Nephron progenitor cell (in vitro differentiated cells): ENCODE results near the gene SYNPR.

Source experiments
- DNase-seq: peaks from one replicate; pipeline ENCODE4 v3.0.0; 2021
- H3K27ac Mint-ChIP-seq: 2 replicates; pipeline ENCODE4 v1.8.0; 2021; ENCODE audit warnings: mild to moderate bottlenecking, moderate library complexity, mixed read lengths
- H3K27me3 Mint-ChIP-seq: 2 replicates; pipeline ENCODE4 v1.8.0; 2021; ENCODE audit warnings: mild to moderate bottlenecking, low read depth, mixed read lengths; ENCODE audit not compliant: poor library complexity
- H3K36me3 Mint-ChIP-seq: 2 replicates; pipeline ENCODE4 v1.8.0; 2021; ENCODE audit warnings: low read depth, mixed read lengths
- H3K4me1 Mint-ChIP-seq: 2 replicates; pipeline ENCODE4 v1.8.0; 2021; ENCODE audit warnings: mixed read lengths
- H3K4me3 Mint-ChIP-seq: 2 replicates; pipeline ENCODE4 v1.8.0; 2021; ENCODE audit warnings: mild to moderate bottlenecking, moderate library complexity, mixed read lengths
- H3K9me3 Mint-ChIP-seq: 2 replicates; pipeline ENCODE4 v1.8.0; 2021; ENCODE audit warnings: mild to moderate bottlenecking, moderate library complexity, mixed read lengths
- TF ChIP-seq, protein P1 (sequence below): fragments of 200-600 bp; sonication (generic); IDR thresholded peaks from 2 replicates; pipeline ENCODE4 v1.5.0; 2021; ENCODE audit warnings: antibody characterized with exemption

SYNPR gene

DNA sequence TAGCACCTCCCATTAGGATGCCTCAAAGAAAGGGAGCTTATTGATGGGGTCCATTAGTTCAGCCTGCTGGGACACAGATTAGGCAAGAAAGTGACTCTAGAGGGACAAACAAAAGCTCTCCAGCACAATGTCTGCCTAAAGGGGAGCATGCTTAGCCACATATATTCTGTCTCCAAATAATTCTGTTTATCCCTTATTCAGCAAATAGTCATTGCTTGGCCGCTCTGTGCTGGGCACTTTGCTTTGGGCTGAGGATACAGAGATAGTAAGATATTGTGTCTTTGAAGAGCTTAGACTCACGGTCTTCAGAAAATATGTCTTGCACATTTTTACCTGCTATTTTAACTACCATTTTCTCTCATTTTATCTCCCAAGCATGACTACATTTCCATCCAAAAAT is 159.8 kb downstream of the SYNPR start:
- no peaks in the 10 kb centered on the region for H3K9me3 Mint-ChIP-seq
- peaks cover 3% of the 10 kb centered on the region for H3K27me3 Mint-ChIP-seq
- no peak overlapping the region for H3K4me3 Mint-ChIP-seq
- no peaks in the 10 kb centered on the region for H3K36me3 Mint-ChIP-seq
- H3K4me1 Mint-ChIP-seq, result peaks cover 9% of the 10 kb centered on the region
- no peak for DNase-seq
- H3K27ac Mint-ChIP-seq, result no peak overlapping the region
- TF ChIP-seq, protein P1, sequence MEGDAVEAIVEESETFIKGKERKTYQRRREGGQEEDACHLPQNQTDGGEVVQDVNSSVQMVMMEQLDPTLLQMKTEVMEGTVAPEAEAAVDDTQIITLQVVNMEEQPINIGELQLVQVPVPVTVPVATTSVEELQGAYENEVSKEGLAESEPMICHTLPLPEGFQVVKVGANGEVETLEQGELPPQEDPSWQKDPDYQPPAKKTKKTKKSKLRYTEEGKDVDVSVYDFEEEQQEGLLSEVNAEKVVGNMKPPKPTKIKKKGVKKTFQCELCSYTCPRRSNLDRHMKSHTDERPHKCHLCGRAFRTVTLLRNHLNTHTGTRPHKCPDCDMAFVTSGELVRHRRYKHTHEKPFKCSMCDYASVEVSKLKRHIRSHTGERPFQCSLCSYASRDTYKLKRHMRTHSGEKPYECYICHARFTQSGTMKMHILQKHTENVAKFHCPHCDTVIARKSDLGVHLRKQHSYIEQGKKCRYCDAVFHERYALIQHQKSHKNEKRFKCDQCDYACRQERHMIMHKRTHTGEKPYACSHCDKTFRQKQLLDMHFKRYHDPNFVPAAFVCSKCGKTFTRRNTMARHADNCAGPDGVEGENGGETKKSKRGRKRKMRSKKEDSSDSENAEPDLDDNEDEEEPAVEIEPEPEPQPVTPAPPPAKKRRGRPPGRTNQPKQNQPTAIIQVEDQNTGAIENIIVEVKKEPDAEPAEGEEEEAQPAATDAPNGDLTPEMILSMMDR, result no peak

DNA sequence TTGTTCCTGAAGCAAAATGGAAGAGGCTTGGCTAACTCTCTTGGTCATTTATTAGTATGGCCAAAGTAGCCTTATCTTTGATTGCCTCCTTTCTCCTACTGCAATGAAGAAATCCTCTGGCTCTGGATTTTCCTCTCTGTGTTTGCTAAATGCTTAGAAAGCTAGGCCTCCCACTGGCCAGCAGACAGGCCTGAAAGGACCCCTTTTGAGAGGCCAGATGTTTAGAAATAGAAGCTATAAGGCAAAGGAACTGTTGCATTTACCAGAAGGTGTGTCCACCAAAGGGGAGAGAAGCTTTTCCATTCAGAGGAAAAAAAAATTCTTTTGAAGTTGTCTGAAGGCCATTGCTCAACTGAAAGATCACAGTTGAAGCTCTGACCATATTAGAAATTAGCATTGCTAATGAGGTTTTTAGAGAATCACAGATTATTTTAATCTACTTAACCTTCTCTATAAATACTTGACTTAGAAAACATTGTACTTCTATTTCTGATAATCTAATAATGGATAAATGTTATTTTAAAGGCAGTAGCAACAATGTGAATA is 160.8 kb downstream of the SYNPR start:
- Mint-ChIP-seq H3K27ac (no peak overlapping the region), H3K9me3 (no peaks in the 10 kb centered on the region), H3K4me3 (no peak overlapping the region), H3K36me3 (no peaks in the 10 kb centered on the region), H3K27me3 (peaks cover 3% of the 10 kb centered on the region), H3K4me1 (peaks cover 15% of the 10 kb centered on the region)
- TF ChIP-seq, protein P1, result no peak
- no peak for DNase-seq

GRCh38 chr3:63441262-63441661 is 163.2 kb downstream of the SYNPR start:
- Mint-ChIP-seq H3K4me3 (no peak overlapping the region), H3K4me1 (peaks cover 15% of the 10 kb centered on the region), H3K36me3 (no peaks in the 10 kb centered on the region), H3K9me3 (no peaks in the 10 kb centered on the region), H3K27me3 (peaks cover 3% of the 10 kb centered on the region), H3K27ac (no peak overlapping the region)
- DNase-seq, result no peak
- TF ChIP-seq, protein P1, result no peak

- no peak overlapping the region for H3K4me3 Mint-ChIP-seq
- TF ChIP-seq, protein P1, result no peak
- no peak overlapping the region for H3K27ac Mint-ChIP-seq
- H3K4me1 Mint-ChIP-seq, result peaks cover 9% of the 10 kb centered on the region
- peak; percentile 15 for DNase-seq
- no peaks in the 10 kb centered on the region for H3K36me3 Mint-ChIP-seq
- H3K27me3 Mint-ChIP-seq, result peaks cover 3% of the 10 kb centered on the region
- H3K9me3 Mint-ChIP-seq, result no peaks in the 10 kb centered on the region
Observed at GRCh38 chr3:63442918-63443317, 164.8 kb downstream of the SYNPR start.

- Mint-ChIP-seq H3K36me3 (no peaks in the 10 kb centered on the region), H3K9me3 (no peaks in the 10 kb centered on the region), H3K4me3 (no peak overlapping the region), H3K4me1 (no peaks in the 10 kb centered on the region), H3K27me3 (no peaks in the 10 kb centered on the region), H3K27ac (no peak overlapping the region)
- TF ChIP-seq, protein P1, result no peak
- no peak for DNase-seq
Observed at GRCh38 chr3:63450023-63450422, 171.9 kb downstream of the SYNPR start.

DNA sequence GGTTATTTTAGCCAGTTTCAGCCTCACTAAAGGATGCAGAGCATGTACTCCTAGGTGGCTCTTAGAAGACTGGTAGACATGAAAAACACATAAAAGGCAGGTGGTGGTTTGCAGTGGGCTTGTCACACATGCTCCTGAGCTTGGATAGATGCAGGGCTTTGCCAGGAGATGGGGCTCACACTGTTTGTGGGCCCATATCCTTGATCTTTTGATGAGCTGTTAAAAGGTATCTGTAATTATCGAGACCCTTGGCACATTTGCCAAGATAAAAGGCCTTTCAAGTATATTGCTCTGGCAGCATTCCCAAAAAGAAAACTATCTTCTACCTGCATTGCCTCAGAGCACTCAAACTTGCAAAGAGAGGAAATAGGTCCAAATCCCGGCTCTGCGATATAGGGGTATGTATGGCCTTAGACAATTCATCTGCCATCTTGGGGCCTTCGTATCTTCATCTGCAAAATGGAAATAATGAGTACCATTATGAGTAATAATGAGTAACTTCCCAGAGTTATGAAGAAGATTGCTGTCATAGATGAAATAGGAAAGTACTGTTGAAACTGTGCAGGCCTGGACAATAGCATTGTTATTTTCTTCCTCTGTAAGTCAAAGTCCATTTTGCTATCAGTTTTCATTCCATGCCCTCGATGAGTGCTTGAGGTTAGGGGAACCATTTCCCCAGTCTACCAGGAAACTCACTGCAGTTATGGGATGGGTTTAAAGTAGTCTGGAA is 172.7 kb downstream of the SYNPR start:
- Mint-ChIP-seq H3K4me3 (no peak overlapping the region), H3K27me3 (no peaks in the 10 kb centered on the region), H3K27ac (no peak overlapping the region), H3K36me3 (no peaks in the 10 kb centered on the region), H3K4me1 (no peaks in the 10 kb centered on the region), H3K9me3 (no peaks in the 10 kb centered on the region)
- TF ChIP-seq, protein P1, result no peak
- DNase-seq, result no peak
